H1 (cell line): ENCODE measurements around the gene RAP2C. TPM values are rescaled to one million over a fixed set of nuclear protein-coding genes. Genes with fewer than 3 reads are reported as not detected.

ENCODE experiments used
- CTCF ChIA-PET: fragments of 300-600 bp; sonication (Branson Sonifier 250); formaldehyde crosslinking; loops from one replicate; lab custom pipeline; 2021; ENCODE audit not compliant: partially characterized antibody; lab: Charles Lee
- POLR2A ChIA-PET: fragments of 300-600 bp; sonication (Branson Sonifier 250); formaldehyde crosslinking; loops from one replicate; lab custom pipeline; 2021; ENCODE audit warnings: inconsistent platforms; ENCODE audit not compliant: partially characterized antibody; lab: Charles Lee
- DNase-seq, 2 experiments: peaks; one replicate each; pipeline versions ENCODE4 v3.0.0 to v3.0.0-alpha.2; 2010 to 2022; ENCODE audit warnings: low spot score in 2 of 2, low read depth in 1 of 2, mixed read lengths in 1 of 2
- FAIRE-seq: peaks from 2 replicates; lab custom pipeline; 2011; peaks lifted over from hg19 to GRCh38; lab: Jason Lieb, UNC
- H2AFZ ChIP-seq: 2 replicates; pipeline ENCODE4 v1.8.1; 2012; ENCODE audit warnings: low read length, inconsistent platforms
- H2AK5ac ChIP-seq: 2 replicates; pipeline ENCODE4 v1.6.1; 2013; ENCODE audit warnings: low read depth, low read length
- H2BK120ac ChIP-seq: replicated peaks from 2 replicates; pipeline ENCODE3; 2013; ENCODE audit warnings: low read depth, low read length, inconsistent platforms
- H2BK12ac ChIP-seq: 2 replicates; pipeline ENCODE4 v1.6.1; 2013; ENCODE audit warnings: low read depth, low read length
- H2BK15ac ChIP-seq: 2 replicates; pipeline ENCODE4 v1.6.1; 2013; ENCODE audit warnings: low read length
- H2BK20ac ChIP-seq: 2 replicates; pipeline ENCODE4 v1.6.1; 2013; ENCODE audit warnings: low read length
- H2BK5ac ChIP-seq: 2 replicates; pipeline ENCODE4 v1.6.1; 2013; ENCODE audit warnings: low read depth, low read length
- H3K14ac ChIP-seq: 2 replicates; pipeline ENCODE4 v1.6.1; 2013; ENCODE audit warnings: inconsistent platforms; ENCODE audit not compliant: insufficient read length
- H3K18ac ChIP-seq: 2 replicates; pipeline ENCODE4 v1.6.1; 2013; ENCODE audit warnings: low read length; ENCODE audit errors: extremely low read depth
- H3K23ac ChIP-seq: 2 replicates; pipeline ENCODE4 v1.6.1; 2013; ENCODE audit warnings: inconsistent platforms; ENCODE audit not compliant: insufficient read length
- H3K23me2 ChIP-seq: 2 replicates; pipeline ENCODE4 v1.6.1; 2013; ENCODE audit warnings: low read depth, low read length
- H3K27ac ChIP-seq: 2 replicates; pipeline ENCODE4 v1.6.1; 2011; ENCODE audit warnings: low read depth, low read length, inconsistent platforms
- H3K27me3 ChIP-seq, 4 experiments: replicated peaks in 1 of 4; 1 replicate in 1 of 4; 2 replicates in 3 of 4; pipeline versions ENCODE4 v1.6.1 to v1.8.1; 2011 to 2013; ENCODE audit warnings: low read length in 3 of 4, mild to moderate bottlenecking in 3 of 4, inconsistent platforms in 2 of 4, mixed read lengths in 2 of 4, moderate library complexity in 1 of 4; ENCODE audit not compliant: control insufficient read depth in 3 of 4, insufficient read depth in 3 of 4; ENCODE audit errors: extremely low read depth in 1 of 4
- H3K36me3 ChIP-seq, 4 experiments: 2 replicates each; pipeline versions ENCODE4 v1.6.1 to v1.8.1; 2011 to 2013; ENCODE audit warnings: mild to moderate bottlenecking in 4 of 4, low read length in 3 of 4, moderate library complexity in 2 of 4, control low read depth in 1 of 4, inconsistent platforms in 1 of 4; ENCODE audit not compliant: insufficient read depth in 4 of 4, control insufficient read depth in 2 of 4
- H3K4ac ChIP-seq: replicated peaks from 2 replicates; pipeline ENCODE3; 2013; ENCODE audit warnings: low read length, low read depth, mixed read lengths, inconsistent platforms; ENCODE audit not compliant: insufficient read length
- H3K4me1 ChIP-seq, 4 experiments: replicated peaks in 1 of 4; 1 replicate in 1 of 4; 2 replicates in 3 of 4; pipeline versions ENCODE4 v1.6.1 to v1.8.1; 2011 to 2013; ENCODE audit warnings: low read length in 3 of 4, inconsistent platforms in 2 of 4, mixed read lengths in 1 of 4; ENCODE audit not compliant: insufficient read depth in 4 of 4, control insufficient read depth in 3 of 4
- H3K4me2 ChIP-seq, 2 experiments: 2 replicates each; pipeline versions ENCODE4 v1.6.1 to v1.8.1; 2011 to 2013; ENCODE audit warnings: low read depth in 2 of 2, low read length in 2 of 2, control low read depth in 1 of 2, inconsistent platforms in 1 of 2, mild to moderate bottlenecking in 1 of 2; ENCODE audit not compliant: insufficient read depth in 1 of 2
- H3K4me3 ChIP-seq, 4 experiments: fragments of 200-600, 300-600 bp in 1 of 4; sonication (generic), shearing (Covaris generic), sonication (Bioruptor Twin) in 1 of 4; 2 replicates each; pipeline versions ENCODE4 v1.5.1 to v1.8.1; 2011 to 2016; ENCODE audit warnings: low read length in 4 of 4, low read depth in 3 of 4, control low read depth in 2 of 4, inconsistent platforms in 2 of 4, mild to moderate bottlenecking in 2 of 4, mixed read lengths in 1 of 4, moderate library complexity in 1 of 4; ENCODE audit not compliant: insufficient read depth in 2 of 4; ENCODE audit errors: extremely low read depth in 1 of 4
- H3K56ac ChIP-seq: replicated peaks from 2 replicates; pipeline ENCODE3; 2013; ENCODE audit warnings: low read depth, mild to moderate bottlenecking, mixed read lengths, low read length, inconsistent platforms; ENCODE audit not compliant: insufficient read length
- H3K79me1 ChIP-seq: 2 replicates; pipeline ENCODE4 v1.6.1; 2013; ENCODE audit warnings: low read depth, low read length, control low read depth
- H3K79me2 ChIP-seq, 2 experiments: 2 replicates each; pipeline versions ENCODE4 v1.6.1 to v1.8.1; 2012 to 2013; ENCODE audit warnings: low read length in 2 of 2, mild to moderate bottlenecking in 2 of 2, inconsistent platforms in 1 of 2; ENCODE audit not compliant: insufficient read depth in 2 of 2, control insufficient read depth in 1 of 2
- H3K9ac ChIP-seq, 4 experiments: replicated peaks in 1 of 4; 1 replicate in 1 of 4; 2 replicates in 3 of 4; pipeline versions ENCODE4 v1.6.1 to v1.8.1; 2011 to 2013; ENCODE audit warnings: low read depth in 3 of 4, low read length in 3 of 4, control low read depth in 2 of 4, mild to moderate bottlenecking in 2 of 4, moderate library complexity in 2 of 4, inconsistent platforms in 1 of 4; ENCODE audit errors: extremely low read depth in 1 of 4
- H3K9me3 ChIP-seq, 2 experiments: 2 replicates each; pipeline versions ENCODE4 v1.6.1 to v1.8.1; 2012 to 2013; ENCODE audit warnings: mild to moderate bottlenecking in 2 of 2, moderate library complexity in 2 of 2, control low read depth in 1 of 2, inconsistent platforms in 1 of 2, low read depth in 1 of 2, low read length in 1 of 2, mixed read lengths in 1 of 2; ENCODE audit not compliant: insufficient read depth in 2 of 2
- H4K20me1 ChIP-seq, 2 experiments: replicated peaks in 1 of 2; 2 replicates each; pipeline versions ENCODE3 to v1.8.1; 2011 to 2013; ENCODE audit warnings: inconsistent platforms in 2 of 2, low read length in 2 of 2, mild to moderate bottlenecking in 1 of 2; ENCODE audit not compliant: insufficient read depth in 2 of 2, control insufficient read depth in 1 of 2
- H4K5ac ChIP-seq: 2 replicates; pipeline ENCODE4 v1.6.1; 2013; ENCODE audit warnings: low read length, low read depth, mixed read lengths, inconsistent platforms; ENCODE audit not compliant: insufficient read length
- H4K8ac ChIP-seq: 2 replicates; pipeline ENCODE4 v1.8.0; 2013; ENCODE audit warnings: mild to moderate bottlenecking, moderate library complexity, low read length, inconsistent platforms; ENCODE audit not compliant: insufficient read depth; ENCODE audit errors: extremely low read depth
- H4K91ac ChIP-seq: replicated peaks from 2 replicates; pipeline ENCODE3; 2013; ENCODE audit warnings: low read length, mixed read lengths, inconsistent platforms; ENCODE audit not compliant: insufficient read length
- ATF3 ChIP-seq: IDR thresholded peaks from 2 replicates; pipeline ENCODE4 v1.6.1; 2011; ENCODE audit warnings: low read depth, mild to moderate bottlenecking, low read length; ENCODE audit not compliant: insufficient read depth
- BCL11A ChIP-seq, 2 experiments: IDR thresholded peaks; one replicate each; pipeline ENCODE4 v1.6.1; 2011; ENCODE audit warnings: low read depth in 2 of 2, low read length in 2 of 2, mild to moderate bottlenecking in 2 of 2
- CHD1 ChIP-seq: IDR thresholded peaks from 2 replicates; pipeline ENCODE4 v1.6.1; 2012; ENCODE audit warnings: low read depth, low read length, improper control_type of control experiment
- CREB1 ChIP-seq: IDR thresholded peaks from 2 replicates; pipeline ENCODE4 v1.6.1; 2012; ENCODE audit warnings: inconsistent platforms
- EP300 ChIP-seq, 2 experiments: IDR thresholded peaks; 1 replicate in 1 of 2; 2 replicates in 1 of 2; pipeline ENCODE4 v1.6.1; 2011 to 2012; ENCODE audit warnings: low read depth in 2 of 2, low read length in 2 of 2, mild to moderate bottlenecking in 2 of 2, borderline replicate concordance in 1 of 2, inconsistent platforms in 1 of 2, moderate library complexity in 1 of 2
- SRF ChIP-seq: IDR thresholded peaks from 2 replicates; pipeline ENCODE4 v1.6.1; 2011; ENCODE audit warnings: mild to moderate bottlenecking, low read depth, low read length, moderate library complexity
- SUZ12 ChIP-seq: fragments of 200-600 bp; sonication (generic); IDR thresholded peaks from 2 replicates; pipeline ENCODE4 v1.6.1; 2012; ENCODE audit warnings: mild to moderate bottlenecking, inconsistent platforms, low read length, moderate library complexity, mixed read lengths
- WGBS, 2 experiments: shearing (Covaris generic) in 1 of 2; methylation state at CpG; one replicate each; pipeline versions ENCODE4 v1.1.6 to v1.1.7; 2013 to 2015; ENCODE audit warnings: low lambda C conversion rate in 2 of 2, mixed read lengths in 2 of 2, inconsistent platforms in 1 of 2, low coverage in 1 of 2, missing lambda C conversion rate in 1 of 2; ENCODE audit not compliant: insufficient replicate concordance in 2 of 2, insufficient coverage in 1 of 2, insufficient read length in 1 of 2; ENCODE audit errors: extremely low coverage in 1 of 2, missing lambda C conversion rate in 1 of 2; 5-methylcytosine and 5-hydroxymethylcytosine counted together
- polyA plus RNA-seq, 7 experiments: library from polyadenylated mRNA; depleted of rRNA in 3 of 7; stranded (reverse) in 5 of 7; unstranded in 2 of 7; fragments of >200 nt in 5 of 7; fragments of 200-250 nt in 2 of 7; gene quantifications; 1 replicate in 5 of 7; 2 replicates in 1 of 7; 4 replicates in 1 of 7; pipeline versions ENCODE4 v1.2.1 to v1.2.3, GENCODE V29; 2011 to 2013; ENCODE audit warnings: missing spikeins in 2 of 7, mixed read lengths in 2 of 7
- total RNA-seq: library from RNA; stranded (reverse); fragmentation: NEBNext Ultra II Directional; extraction: Animal tissue kit (Norgen Biotek cat#: 25700); gene quantifications from 2 replicates; pipeline ENCODE4 v1.2.1, GENCODE V29; 2021

RAP2C gene
- total and polyA plus RNA-seq, 2 of the 8 experiments (the other 6 are each of a cell fraction or from before 2014, with no cell fraction given) = 4.7 to 20.5 TPM

GRCh38 chrX:132263127-132263526 is 43.9 kb upstream of the RAP2C start:
- Histone ChIP-seq H2BK5ac (no peak overlapping the region), H3K56ac (no peak overlapping the region), H4K20me1 (no peaks in the 10 kb centered on the region), H2BK20ac (no peak overlapping the region), H3K9me3 (no peaks in the 10 kb centered on the region), H3K23ac (no peak overlapping the region), H3K23me2 (no peaks in the 10 kb centered on the region), H2BK12ac (no peak overlapping the region), H2AFZ (no peak overlapping the region), H3K14ac (no peak overlapping the region), H3K4ac (no peak overlapping the region), H3K79me1 (no peaks in the 10 kb centered on the region)
- 87% methylated on average over 3 of the region's 3 CpGs; no CpG with 5 or more reads in 1 of the 2 experiments for WGBS, 2 experiments
- POLR2A ChIA-PET = no interaction called here
- TF ChIP-seq SUZ12 (no peak), CHD1 (no peak), ATF3 (no peak), EP300 (IDR thresholded peaks at IDR 0.05; ENCODE audit: borderline replicate concordance in 1 of 2, low read depth in 2 of 2, low read length in 2 of 2) (no peak), SRF (no peak), BCL11A (IDR thresholded peaks at IDR 0.05; ENCODE audit: low read depth in 2 of 2, low read length in 2 of 2) (no peak), CREB1 (no peak)
- TF ChIP-seq, all 59 proteins: peak for 0
- H3K36me3 ChIP-seq = no peaks in the 10 kb centered on the region
- no peaks in the 10 kb centered on the region for H3K4me1 ChIP-seq
- no peak for FAIRE-seq
- DNase-seq = no peak
- no peak overlapping the region for H2BK15ac ChIP-seq
- no peaks in the 10 kb centered on the region for H3K27me3 ChIP-seq
- H2BK120ac ChIP-seq = no peak overlapping the region
- H3K9ac ChIP-seq = no peak overlapping the region
- no peaks in the 10 kb centered on the region for H3K79me2 ChIP-seq
- H3K18ac ChIP-seq = no peak overlapping the region
- H3K27ac ChIP-seq = no peak overlapping the region
- H3K4me3 ChIP-seq = no peak overlapping the region
- CTCF ChIA-PET = no interaction called here
- H4K91ac ChIP-seq = no peak overlapping the region
- H3K4me2 ChIP-seq = no peak overlapping the region
- no peak overlapping the region for H4K5ac ChIP-seq
- no peak overlapping the region for H2AK5ac ChIP-seq
- no peak overlapping the region for H4K8ac ChIP-seq
